ENCODE results near the gene FARS2. TPM values are rescaled to one million over a fixed set of nuclear protein-coding genes. Genes with fewer than 3 reads are reported as not detected.
A peak's percentile ranks its signal among the peaks of the same experiment; 100 is the strongest.

Gene FARS2
- total and polyA plus RNA-seq, 2 of the 13 experiments (the other 11 are each of a cell fraction or from before 2014, with no cell fraction given), result 15.4 to 26.0 TPM

DNA sequence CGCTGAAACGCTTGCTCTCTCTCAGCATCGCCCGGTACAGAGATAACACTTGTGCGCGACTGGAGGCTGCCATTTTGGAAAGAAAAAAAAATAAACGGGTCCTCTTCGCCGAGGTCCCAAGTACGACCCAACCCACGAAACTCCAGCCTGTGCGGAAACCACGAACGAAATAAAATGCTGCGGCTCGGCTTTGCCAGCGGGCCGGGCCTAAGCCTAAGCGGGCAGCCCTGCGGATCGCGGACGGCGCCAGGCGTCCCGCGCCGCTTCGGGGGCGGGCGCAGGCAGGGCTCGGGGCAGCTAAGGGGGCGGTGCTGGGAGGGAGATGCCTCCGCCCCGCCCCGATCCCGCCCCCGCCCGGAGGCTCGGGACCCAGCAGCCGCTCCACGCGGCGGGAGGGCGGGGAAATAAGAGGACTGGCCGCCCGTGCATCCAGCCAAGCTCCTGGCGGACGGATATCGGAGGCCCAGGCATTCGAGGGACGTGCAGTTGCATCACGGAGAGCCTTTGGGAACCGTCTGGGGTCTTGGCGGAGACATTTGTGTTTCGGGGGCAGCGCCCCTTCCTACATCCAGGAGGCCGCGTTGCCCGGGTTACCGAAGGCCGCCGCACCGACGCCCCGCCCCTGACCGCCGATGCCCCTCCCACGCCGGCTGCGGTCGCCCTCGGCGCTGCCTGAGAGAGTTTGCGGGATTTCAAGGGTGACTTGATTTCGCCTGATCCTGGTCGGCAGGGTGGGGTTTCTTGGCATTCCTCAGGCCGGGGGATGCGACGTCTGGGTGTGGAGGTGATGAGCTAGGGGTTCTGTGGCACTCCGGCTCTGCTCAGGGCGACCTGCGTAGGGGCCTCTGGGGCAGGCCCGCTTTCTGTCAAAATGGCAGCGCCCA lies at the start of gene FARS2, which contains the start of gene LYRM4 (continued):
- TF ChIP-seq ZNF773 (CRISPR knock-in tag; IDR thresholded peaks at IDR 0.05; ENCODE audit: borderline replicate concordance) (peak; percentile 74; the same call in 1 of the 2 replicates), ZNF264 (CRISPR knock-in tag; IDR thresholded peaks at IDR 0.05) (0 out of 2 replicates have a peak, but pooled peaks have one; percentile 18), SIN3B (IDR thresholded peaks at IDR 0.05; ENCODE audit: low read length) (peak; percentile 53), CAMTA2 (CRISPR knock-in tag; IDR thresholded peaks at IDR 0.05; ENCODE audit: borderline replicate concordance) (no peak), SRF (IDR thresholded peaks at IDR 0.05; ENCODE audit: low read depth, low read length) (0 out of 2 replicates have a peak, but pooled peaks have one; percentile 3), HNRNPH1 (optimal IDR thresholded peaks at IDR 0.05; ENCODE audit: low read depth, low read length) (no peak), TGIF2 (CRISPR knock-in tag; IDR thresholded peaks at IDR 0.05) (peak; percentile 78), SETDB1 (CRISPR knock-in tag; IDR thresholded peaks at IDR 0.05; ENCODE audit: borderline replicate concordance) (no peak), ZNF629 (CRISPR knock-in tag; conservative IDR thresholded peaks at IDR 0.05) (0 out of 2 replicates have a peak, but pooled peaks have one; percentile 26), FOXM1 (CRISPR knock-in tag; IDR thresholded peaks at IDR 0.05) (no peak), ZNF33B (CRISPR knock-in tag; IDR thresholded peaks at IDR 0.05) (0 out of 2 replicates have a peak, but pooled peaks have one; percentile 9)
- TF ChIP-seq, protein P1, sequence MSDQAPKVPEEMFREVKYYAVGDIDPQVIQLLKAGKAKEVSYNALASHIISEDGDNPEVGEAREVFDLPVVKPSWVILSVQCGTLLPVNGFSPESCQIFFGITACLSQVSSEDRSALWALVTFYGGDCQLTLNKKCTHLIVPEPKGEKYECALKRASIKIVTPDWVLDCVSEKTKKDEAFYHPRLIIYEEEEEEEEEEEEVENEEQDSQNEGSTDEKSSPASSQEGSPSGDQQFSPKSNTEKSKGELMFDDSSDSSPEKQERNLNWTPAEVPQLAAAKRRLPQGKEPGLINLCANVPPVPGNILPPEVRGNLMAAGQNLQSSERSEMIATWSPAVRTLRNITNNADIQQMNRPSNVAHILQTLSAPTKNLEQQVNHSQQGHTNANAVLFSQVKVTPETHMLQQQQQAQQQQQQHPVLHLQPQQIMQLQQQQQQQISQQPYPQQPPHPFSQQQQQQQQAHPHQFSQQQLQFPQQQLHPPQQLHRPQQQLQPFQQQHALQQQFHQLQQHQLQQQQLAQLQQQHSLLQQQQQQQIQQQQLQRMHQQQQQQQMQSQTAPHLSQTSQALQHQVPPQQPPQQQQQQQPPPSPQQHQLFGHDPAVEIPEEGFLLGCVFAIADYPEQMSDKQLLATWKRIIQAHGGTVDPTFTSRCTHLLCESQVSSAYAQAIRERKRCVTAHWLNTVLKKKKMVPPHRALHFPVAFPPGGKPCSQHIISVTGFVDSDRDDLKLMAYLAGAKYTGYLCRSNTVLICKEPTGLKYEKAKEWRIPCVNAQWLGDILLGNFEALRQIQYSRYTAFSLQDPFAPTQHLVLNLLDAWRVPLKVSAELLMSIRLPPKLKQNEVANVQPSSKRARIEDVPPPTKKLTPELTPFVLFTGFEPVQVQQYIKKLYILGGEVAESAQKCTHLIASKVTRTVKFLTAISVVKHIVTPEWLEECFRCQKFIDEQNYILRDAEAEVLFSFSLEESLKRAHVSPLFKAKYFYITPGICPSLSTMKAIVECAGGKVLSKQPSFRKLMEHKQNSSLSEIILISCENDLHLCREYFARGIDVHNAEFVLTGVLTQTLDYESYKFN (CRISPR knock-in tag; conservative IDR thresholded peaks at IDR 0.05), result 0 out of 2 replicates have a peak, but pooled peaks have one; percentile 41
- TF ChIP-seq, protein P2, sequence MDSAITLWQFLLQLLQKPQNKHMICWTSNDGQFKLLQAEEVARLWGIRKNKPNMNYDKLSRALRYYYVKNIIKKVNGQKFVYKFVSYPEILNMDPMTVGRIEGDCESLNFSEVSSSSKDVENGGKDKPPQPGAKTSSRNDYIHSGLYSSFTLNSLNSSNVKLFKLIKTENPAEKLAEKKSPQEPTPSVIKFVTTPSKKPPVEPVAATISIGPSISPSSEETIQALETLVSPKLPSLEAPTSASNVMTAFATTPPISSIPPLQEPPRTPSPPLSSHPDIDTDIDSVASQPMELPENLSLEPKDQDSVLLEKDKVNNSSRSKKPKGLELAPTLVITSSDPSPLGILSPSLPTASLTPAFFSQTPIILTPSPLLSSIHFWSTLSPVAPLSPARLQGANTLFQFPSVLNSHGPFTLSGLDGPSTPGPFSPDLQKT (CRISPR knock-in tag; IDR thresholded peaks at IDR 0.05; ENCODE audit: borderline replicate concordance), result no peak
- TF ChIP-seq, protein P3, sequence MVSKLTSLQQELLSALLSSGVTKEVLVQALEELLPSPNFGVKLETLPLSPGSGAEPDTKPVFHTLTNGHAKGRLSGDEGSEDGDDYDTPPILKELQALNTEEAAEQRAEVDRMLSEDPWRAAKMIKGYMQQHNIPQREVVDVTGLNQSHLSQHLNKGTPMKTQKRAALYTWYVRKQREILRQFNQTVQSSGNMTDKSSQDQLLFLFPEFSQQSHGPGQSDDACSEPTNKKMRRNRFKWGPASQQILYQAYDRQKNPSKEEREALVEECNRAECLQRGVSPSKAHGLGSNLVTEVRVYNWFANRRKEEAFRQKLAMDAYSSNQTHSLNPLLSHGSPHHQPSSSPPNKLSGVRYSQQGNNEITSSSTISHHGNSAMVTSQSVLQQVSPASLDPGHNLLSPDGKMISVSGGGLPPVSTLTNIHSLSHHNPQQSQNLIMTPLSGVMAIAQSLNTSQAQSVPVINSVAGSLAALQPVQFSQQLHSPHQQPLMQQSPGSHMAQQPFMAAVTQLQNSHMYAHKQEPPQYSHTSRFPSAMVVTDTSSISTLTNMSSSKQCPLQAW (CRISPR knock-in tag; IDR thresholded peaks at IDR 0.05), result peak; percentile 91
- TF ChIP-seq, protein P4, sequence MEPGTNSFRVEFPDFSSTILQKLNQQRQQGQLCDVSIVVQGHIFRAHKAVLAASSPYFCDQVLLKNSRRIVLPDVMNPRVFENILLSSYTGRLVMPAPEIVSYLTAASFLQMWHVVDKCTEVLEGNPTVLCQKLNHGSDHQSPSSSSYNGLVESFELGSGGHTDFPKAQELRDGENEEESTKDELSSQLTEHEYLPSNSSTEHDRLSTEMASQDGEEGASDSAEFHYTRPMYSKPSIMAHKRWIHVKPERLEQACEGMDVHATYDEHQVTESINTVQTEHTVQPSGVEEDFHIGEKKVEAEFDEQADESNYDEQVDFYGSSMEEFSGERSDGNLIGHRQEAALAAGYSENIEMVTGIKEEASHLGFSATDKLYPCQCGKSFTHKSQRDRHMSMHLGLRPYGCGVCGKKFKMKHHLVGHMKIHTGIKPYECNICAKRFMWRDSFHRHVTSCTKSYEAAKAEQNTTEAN (CRISPR knock-in tag; conservative IDR thresholded peaks at IDR 0.05), result peak; percentile 28
- TF ChIP-seq, protein P5, sequence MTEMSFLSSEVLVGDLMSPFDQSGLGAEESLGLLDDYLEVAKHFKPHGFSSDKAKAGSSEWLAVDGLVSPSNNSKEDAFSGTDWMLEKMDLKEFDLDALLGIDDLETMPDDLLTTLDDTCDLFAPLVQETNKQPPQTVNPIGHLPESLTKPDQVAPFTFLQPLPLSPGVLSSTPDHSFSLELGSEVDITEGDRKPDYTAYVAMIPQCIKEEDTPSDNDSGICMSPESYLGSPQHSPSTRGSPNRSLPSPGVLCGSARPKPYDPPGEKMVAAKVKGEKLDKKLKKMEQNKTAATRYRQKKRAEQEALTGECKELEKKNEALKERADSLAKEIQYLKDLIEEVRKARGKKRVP (CRISPR knock-in tag; IDR thresholded peaks at IDR 0.05), result peak in 1 of 2 experiments; percentile 25; a peak in 1 of 4 replicates

Data from HepG2 (cell line).